NCI-H2171 treated with DMSO at 0.1 percent for 48 hours (cell line): Measurements from ENCODE around the gene HOMER2.

ENCODE experiments used
- DNase-seq: peaks from one replicate; lab custom pipeline; 2025; lab: John Stamatoyannopoulos, UW

The HOMER2 gene

GRCh38 chr15:82856397-82857170, 95.9 kb downstream of the HOMER2 start:
- DNase-seq: no peak

- DNase-seq: no peak
These were observed 97.0 kb downstream of the HOMER2 start for GRCh38 chr15:82855286-82856100.

GRCh38 chr15:82854554-82854953, 98.0 kb downstream of the HOMER2 start:
- no peak for DNase-seq

GRCh38 chr15:82852941-82853561, 99.5 kb downstream of the HOMER2 start:
- no peak for DNase-seq

- DNase-seq: no peak
These were observed 100.5 kb downstream of the HOMER2 start for GRCh38 chr15:82851981-82852511.

- peak; percentile 48 for DNase-seq
These were observed 101.1 kb downstream of the HOMER2 start for GRCh38 chr15:82851306-82851850.

- peak; percentile 77 for DNase-seq
These were observed 101.8 kb downstream of the HOMER2 start for GRCh38 chr15:82850731-82851130.

DNA sequence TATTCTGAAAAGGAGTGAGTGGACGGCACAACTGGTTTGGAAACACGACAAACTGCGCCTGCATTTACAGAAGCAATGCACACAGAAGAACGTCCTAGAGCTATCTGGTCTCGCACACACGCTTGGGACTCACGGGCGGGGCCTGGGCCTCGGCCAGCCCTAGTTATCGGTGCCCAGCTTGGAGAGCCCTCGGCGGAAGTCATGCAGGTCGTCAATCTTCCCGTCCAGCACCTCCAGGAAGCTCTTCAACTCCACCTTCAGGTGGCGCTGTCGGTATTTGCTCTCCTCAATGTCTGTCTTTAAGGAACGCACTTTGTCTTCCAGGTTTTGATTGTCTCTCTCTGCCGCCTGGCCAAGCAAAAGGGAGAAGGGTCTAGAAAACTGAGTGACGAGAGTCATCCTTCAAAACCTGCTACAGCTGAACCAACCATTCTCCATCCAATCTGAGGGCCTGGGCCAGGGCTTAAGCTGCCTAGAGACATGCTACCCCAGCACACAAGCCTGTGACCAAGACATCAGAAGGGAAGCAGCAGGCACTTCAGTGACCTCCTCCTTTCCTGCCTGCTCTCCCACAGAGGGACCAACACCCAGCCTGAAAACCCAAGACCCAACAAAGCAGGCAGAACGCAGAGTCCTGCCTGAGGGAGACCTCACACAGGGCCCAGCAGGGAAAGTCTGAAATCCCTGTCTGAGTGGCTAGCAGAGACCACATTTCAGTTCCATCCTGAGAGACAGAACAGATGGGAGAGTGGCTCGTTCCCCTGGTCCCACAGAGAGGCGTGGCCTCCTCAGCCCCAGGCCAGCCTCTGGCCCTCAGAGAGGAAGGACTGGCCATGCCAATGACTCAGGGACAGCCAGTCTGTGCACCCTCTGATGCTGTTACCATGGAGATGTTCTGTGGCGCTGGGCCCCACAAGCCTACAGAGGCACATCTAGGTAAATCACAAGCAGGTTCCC, 102.7 kb downstream of the HOMER2 start:
- peak; percentile 48 for DNase-seq

DNA sequence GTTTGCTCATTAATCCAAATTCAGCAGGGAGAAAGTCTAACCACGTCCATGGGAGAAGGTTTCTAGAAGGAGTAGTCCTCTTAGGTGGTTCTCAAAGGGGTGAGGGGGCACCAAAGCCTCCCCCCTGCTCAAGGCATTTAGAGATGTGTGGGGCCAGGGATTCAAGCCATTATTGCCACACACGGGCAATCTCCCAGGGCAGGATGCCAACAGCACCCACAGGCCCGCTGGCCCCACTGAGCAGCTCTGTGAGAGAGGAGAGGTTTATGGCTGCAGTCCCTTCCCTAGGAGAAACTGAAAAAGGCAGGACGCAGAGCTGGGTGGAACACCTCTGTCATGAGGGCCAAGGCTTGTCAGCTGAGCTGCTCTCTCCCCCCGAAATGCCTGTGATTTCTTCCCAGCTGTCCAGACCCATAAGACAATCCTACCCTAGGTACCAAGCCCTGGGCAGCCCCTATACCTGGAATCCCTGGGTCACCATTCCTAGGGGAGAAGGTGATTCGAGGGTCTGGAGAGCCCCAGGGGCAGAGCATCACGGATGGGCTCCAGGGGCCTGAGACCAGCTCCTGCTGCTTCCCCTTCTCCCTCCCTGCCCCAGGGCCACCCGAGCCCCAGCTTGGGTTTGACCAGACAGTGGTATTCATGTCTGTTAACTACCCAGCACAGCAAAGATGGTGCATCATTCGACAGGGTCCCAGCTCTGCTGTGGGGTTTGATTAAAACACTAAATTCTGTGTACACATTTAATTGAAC, 104.1 kb downstream of the HOMER2 start:
- DNase-seq: no peak

GRCh38 chr15:82847703-82848102, 104.8 kb downstream of the HOMER2 start:
- DNase-seq: no peak

- no peak for DNase-seq
These were observed 105.9 kb downstream of the HOMER2 start for GRCh38 chr15:82846621-82847020.

GRCh38 chr15:82845686-82846085, 106.8 kb downstream of the HOMER2 start:
- no peak for DNase-seq

DNA sequence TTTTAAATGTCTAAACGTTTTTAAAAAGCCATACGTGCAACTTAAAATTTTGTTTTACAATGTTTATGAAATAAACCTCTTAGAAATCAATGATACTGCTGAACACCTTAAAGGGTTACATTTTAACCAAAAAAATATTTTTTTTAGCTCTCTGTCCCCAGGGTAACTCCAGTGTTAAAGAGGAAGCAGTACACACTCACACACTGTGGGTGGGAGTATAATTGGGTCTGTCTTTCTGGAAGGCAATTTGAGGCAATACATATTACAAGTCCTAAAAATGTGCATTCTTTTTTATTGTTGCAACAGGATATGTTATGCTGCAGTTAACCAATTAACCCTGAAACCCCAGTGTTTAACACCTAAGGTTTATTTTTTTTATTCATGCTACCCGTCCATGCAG, 109.0 kb downstream of the HOMER2 start:
- DNase-seq: no peak

DNA sequence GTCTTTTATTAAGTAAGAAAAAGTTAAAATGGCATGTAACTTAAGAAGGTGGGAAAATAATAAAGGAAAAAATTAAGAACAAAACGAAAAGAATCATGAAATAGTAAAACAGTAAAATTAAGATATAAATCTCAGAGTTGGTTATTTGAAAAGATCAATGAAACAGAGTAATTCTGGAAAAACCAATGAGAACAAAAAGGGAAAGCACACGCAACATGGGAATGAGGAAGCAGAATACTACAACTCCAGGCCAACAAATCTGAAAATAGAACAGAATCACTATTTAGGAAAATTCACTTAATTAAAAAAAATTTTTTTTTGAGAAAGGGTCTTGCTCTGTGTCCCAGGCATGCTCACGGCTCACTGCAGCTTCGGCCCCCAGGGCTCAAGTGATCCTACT, 112.4 kb downstream of the HOMER2 start:
- DNase-seq: no peak

GRCh38 chr15:82839136-82839535, 113.4 kb downstream of the HOMER2 start:
- no peak for DNase-seq

DNA sequence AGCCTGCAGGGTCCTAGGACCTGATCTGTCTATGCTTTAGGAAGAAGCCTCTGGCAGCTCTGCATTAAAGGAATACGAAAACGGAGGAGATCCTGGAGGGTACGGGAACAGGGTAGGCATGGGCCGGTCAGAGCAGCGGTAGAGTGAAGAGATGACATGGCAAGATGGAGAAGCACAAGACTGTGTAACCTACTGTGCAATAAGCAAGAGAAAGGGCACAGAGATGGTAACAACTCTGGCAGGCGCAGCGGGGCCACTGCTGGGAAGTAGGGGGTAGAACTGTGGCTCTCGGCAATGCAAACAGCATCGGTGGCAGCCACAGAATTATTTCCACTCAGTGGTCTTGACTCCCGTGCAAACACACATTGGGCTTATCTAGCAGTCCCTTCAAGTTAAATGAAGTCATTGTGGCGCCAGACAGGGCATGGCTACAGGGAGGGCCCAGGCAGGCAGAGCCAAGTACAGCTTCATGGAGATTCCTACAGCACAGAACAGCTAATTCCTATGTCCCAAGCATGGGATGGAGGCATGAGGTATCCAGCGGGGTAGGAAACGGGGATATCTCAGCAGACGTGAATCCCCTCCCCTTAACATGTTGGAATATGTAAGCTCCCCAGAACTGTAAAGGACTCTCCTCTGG, 114.3 kb downstream of the HOMER2 start:
- DNase-seq: no peak

GRCh38 chr15:82835391-82835917, 117.1 kb downstream of the HOMER2 start:
- no peak for DNase-seq

- no peak for DNase-seq
These were observed 119.2 kb downstream of the HOMER2 start for GRCh38 chr15:82833362-82833682.

- DNase-seq: no peak
These were observed 119.7 kb downstream of the HOMER2 start for GRCh38 chr15:82832601-82833361.
